ENCODE results near the gene CCDC190. TPM values are rescaled to one million over a fixed set of nuclear protein-coding genes. Genes with fewer than 3 reads are reported as not detected.

Gene CCDC190
- total RNA-seq, 1 experiment from 2014 or later = not detected

DNA sequence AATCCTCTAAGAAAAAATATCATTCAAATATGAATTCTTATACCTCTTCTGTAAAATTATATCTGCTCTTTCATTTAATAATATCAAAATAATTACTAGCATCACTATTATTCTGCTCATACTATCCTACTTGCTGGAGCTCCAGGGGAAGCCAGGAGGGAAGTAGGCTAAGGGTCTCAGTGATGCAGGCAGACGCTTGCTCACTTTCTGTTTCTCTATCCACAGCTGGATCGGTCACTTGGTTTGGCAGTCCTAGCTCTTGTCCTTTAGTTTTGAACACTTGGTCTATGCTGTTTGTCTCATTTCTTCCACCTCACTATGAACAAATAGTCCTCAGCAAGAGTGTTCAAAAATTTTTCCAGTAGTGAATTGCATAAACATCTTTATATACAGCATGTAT is 11.3 kb downstream of the CCDC190 start:
- CTCF ChIA-PET = no interaction called here
- TF ChIP-seq TCF7L2 (IDR thresholded peaks at IDR 0.05; ENCODE audit: low read depth, low read length) = no peak
- TF ChIP-seq, protein P1, sequence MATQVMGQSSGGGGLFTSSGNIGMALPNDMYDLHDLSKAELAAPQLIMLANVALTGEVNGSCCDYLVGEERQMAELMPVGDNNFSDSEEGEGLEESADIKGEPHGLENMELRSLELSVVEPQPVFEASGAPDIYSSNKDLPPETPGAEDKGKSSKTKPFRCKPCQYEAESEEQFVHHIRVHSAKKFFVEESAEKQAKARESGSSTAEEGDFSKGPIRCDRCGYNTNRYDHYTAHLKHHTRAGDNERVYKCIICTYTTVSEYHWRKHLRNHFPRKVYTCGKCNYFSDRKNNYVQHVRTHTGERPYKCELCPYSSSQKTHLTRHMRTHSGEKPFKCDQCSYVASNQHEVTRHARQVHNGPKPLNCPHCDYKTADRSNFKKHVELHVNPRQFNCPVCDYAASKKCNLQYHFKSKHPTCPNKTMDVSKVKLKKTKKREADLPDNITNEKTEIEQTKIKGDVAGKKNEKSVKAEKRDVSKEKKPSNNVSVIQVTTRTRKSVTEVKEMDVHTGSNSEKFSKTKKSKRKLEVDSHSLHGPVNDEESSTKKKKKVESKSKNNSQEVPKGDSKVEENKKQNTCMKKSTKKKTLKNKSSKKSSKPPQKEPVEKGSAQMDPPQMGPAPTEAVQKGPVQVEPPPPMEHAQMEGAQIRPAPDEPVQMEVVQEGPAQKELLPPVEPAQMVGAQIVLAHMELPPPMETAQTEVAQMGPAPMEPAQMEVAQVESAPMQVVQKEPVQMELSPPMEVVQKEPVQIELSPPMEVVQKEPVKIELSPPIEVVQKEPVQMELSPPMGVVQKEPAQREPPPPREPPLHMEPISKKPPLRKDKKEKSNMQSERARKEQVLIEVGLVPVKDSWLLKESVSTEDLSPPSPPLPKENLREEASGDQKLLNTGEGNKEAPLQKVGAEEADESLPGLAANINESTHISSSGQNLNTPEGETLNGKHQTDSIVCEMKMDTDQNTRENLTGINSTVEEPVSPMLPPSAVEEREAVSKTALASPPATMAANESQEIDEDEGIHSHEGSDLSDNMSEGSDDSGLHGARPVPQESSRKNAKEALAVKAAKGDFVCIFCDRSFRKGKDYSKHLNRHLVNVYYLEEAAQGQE (IDR thresholded peaks at IDR 0.05; ENCODE audit: insufficient read depth in 1 of 2, low read depth in 2 of 2, low read length in 1 of 2) = no peak
- TF ChIP-seq, protein P2, sequence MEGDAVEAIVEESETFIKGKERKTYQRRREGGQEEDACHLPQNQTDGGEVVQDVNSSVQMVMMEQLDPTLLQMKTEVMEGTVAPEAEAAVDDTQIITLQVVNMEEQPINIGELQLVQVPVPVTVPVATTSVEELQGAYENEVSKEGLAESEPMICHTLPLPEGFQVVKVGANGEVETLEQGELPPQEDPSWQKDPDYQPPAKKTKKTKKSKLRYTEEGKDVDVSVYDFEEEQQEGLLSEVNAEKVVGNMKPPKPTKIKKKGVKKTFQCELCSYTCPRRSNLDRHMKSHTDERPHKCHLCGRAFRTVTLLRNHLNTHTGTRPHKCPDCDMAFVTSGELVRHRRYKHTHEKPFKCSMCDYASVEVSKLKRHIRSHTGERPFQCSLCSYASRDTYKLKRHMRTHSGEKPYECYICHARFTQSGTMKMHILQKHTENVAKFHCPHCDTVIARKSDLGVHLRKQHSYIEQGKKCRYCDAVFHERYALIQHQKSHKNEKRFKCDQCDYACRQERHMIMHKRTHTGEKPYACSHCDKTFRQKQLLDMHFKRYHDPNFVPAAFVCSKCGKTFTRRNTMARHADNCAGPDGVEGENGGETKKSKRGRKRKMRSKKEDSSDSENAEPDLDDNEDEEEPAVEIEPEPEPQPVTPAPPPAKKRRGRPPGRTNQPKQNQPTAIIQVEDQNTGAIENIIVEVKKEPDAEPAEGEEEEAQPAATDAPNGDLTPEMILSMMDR (IDR thresholded peaks at IDR 0.05) = no peak
- no peak for TF ChIP-seq POLR2AphosphoS5 (IDR thresholded peaks at IDR 0.05; ENCODE audit: low read depth, low read length)
- no peak for TF ChIP-seq SIN3A (IDR thresholded peaks at IDR 0.05; ENCODE audit: borderline replicate concordance, insufficient read depth, low read depth, low read length)
- Histone ChIP-seq H3K9me3 (ENCODE audit: control insufficient read depth, insufficient read depth, low read depth, low read length) (no peaks in the 10 kb centered on the region), H3K27ac (ENCODE audit: low read length) (no peak overlapping the region), H3K36me3 (ENCODE audit: control insufficient read depth, insufficient read depth, low read length) (no peaks in the 10 kb centered on the region), H3K4me1 (ENCODE audit: control insufficient read depth, insufficient read depth, low read length) (no peaks in the 10 kb centered on the region; the same call in 1 of the 2 replicates), H3K4me3 (ENCODE audit: low read depth in 2 of 2, low read length in 2 of 2) (no peak overlapping the region), H3K27me3 (ENCODE audit: control insufficient read depth, insufficient read depth, low read length) (no peaks in the 10 kb centered on the region; the same call in 1 of the 2 replicates)
- POLR2A ChIA-PET = no interaction called here
- BruUV-seq (replicated peaks) = no TSS peak
- no peak for DNase-seq (ENCODE audit: low read depth, low spot score)
- intact Hi-C loops (cut with micrococcal nuclease; ENCODE audit: unreplicated experiment) (loop anchor here (5.0 kb wide), 1 partner anchor 218 kb away; the partner anchor contains the start of gene RGS4), in situ Hi-C loops (cut with HindIII; ENCODE audit: low pct_unique_long_range_greater_than_20kb, low sequenced_read_pairs) (no loop called here)
- ATAC-seq = no peak

DNA sequence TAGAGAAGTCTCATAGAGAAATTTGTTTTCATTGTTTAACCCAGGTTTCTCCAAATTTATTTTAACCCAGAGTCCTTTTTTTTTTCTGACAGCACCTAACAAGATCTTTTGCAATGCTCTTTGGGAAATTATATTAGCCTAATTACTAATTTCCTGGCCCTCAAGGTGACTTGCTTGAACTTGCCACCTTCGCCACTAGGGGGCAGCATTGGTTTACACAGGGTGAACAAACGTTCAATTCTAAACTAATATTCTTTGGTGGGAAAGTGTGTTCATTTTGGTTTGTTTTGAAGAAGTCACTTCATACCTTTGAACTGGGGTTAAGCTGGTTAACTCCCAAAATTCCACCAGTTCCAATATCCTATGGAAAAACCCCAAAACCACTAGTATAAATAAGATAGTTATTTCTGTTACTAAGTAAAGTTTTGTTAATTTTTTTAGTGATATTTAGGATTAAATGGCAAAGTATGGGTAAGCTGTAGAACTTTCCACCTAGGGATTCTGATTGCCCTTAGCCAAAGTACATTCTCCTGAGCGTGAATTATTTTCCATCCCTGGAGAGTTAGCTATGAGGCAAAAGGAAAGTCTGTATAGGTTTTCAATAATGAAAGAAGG is 13.0 kb downstream of the CCDC190 start:
- DNase-seq (ENCODE audit: low read depth, low spot score) = no peak
- in situ Hi-C loops (cut with HindIII; ENCODE audit: low pct_unique_long_range_greater_than_20kb, low sequenced_read_pairs) = no loop called here
- TF ChIP-seq, protein P2 (IDR thresholded peaks at IDR 0.05) = peak; percentile 88
- TF ChIP-seq TCF7L2 (IDR thresholded peaks at IDR 0.05; ENCODE audit: low read depth, low read length) = no peak
- no peaks in the 10 kb centered on the region for H3K9me3 ChIP-seq (ENCODE audit: control insufficient read depth, insufficient read depth, low read depth, low read length)
- H3K27ac ChIP-seq (ENCODE audit: low read length) = no peak overlapping the region
- POLR2A ChIA-PET = interaction anchor here (0.5 kb wide), 1 partner anchor 221 kb away, joined by 3 read pairs; no protein-coding TSS in a partner anchor
- no TSS peak for BruUV-seq (replicated peaks)
- no peaks in the 10 kb centered on the region; the same call in 1 of the 2 replicates for H3K27me3 ChIP-seq (ENCODE audit: control insufficient read depth, insufficient read depth, low read length)
- intact Hi-C loops (cut with micrococcal nuclease; ENCODE audit: unreplicated experiment) = loop anchor here (2.0 to 5.0 kb wide), 2 partner anchors 219 to 327 kb away; partner anchors contain the start of gene RGS4
- H3K36me3 ChIP-seq (ENCODE audit: control insufficient read depth, insufficient read depth, low read length) = no peaks in the 10 kb centered on the region
- H3K4me1 ChIP-seq (ENCODE audit: control insufficient read depth, insufficient read depth, low read length) = no peaks in the 10 kb centered on the region; the same call in 1 of the 2 replicates
- peak; percentile 78 for ATAC-seq
- H3K4me3 ChIP-seq (ENCODE audit: low read depth in 2 of 2, low read length in 2 of 2) = no peak overlapping the region
- CTCF ChIA-PET = interaction anchor here (1.3 kb wide), 1 partner anchor 11 kb away, joined by 3 read pairs; no protein-coding TSS in a partner anchor

Measured in Panc1 (cell line).